Endothelial cell of umbilical vein (primary cell): ENCODE data around the gene CNDP2.

Source experiments
- CTCF ChIP-seq, 2 donors: IDR thresholded peaks; 1 replicate in 1 of 2; 2 replicates in 1 of 2; pipeline ENCODE4 v1.5.1; 2011; ENCODE audit warnings: low read length in 2 of 2, mild to moderate bottlenecking in 2 of 2, moderate library complexity in 2 of 2, control low read depth in 1 of 2, inconsistent platforms in 1 of 2, low read depth in 1 of 2; ENCODE audit not compliant: insufficient read depth in 1 of 2; ENCODE audit errors: extremely low read depth in 1 of 2
- POLR2AphosphoS5 ChIP-seq: IDR thresholded peaks from 2 replicates; pipeline ENCODE4 v1.6.1; 2012; ENCODE audit warnings: low read depth, mild to moderate bottlenecking, control low read depth, low read length, moderate library complexity; ENCODE audit not compliant: insufficient read depth

GRCh38 chr18:74534981-74535649 is 39.0 kb downstream of the CNDP2 start:
- TF ChIP-seq POLR2AphosphoS5 (no peak), CTCF (IDR thresholded peaks at IDR 0.05; ENCODE audit: extremely low read depth in 1 of 2, insufficient read depth in 1 of 2, low read depth in 1 of 2, low read length in 2 of 2) (no peak)
